GM18951 (cell line): ENCODE data around the gene TXLNB.

Experiments used
- POLR2A ChIP-seq: IDR thresholded peaks from 4 replicates; pipeline ENCODE4 v1.6.1; 2011; ENCODE audit warnings: mild to moderate bottlenecking; ENCODE audit not compliant: insufficient read length, insufficient read depth; ENCODE audit errors: extremely low read depth
- in situ Hi-C: fragments of 300-500 bp; cut with MboI; formaldehyde crosslinking; loops from one replicate; pipeline ENCODE4 v1.12.0; 2022; ENCODE audit warnings: low sequenced_read_pairs, mixed read lengths, inconsistent platforms; ENCODE audit not compliant: unreplicated experiment

The TXLNB gene

DNA sequence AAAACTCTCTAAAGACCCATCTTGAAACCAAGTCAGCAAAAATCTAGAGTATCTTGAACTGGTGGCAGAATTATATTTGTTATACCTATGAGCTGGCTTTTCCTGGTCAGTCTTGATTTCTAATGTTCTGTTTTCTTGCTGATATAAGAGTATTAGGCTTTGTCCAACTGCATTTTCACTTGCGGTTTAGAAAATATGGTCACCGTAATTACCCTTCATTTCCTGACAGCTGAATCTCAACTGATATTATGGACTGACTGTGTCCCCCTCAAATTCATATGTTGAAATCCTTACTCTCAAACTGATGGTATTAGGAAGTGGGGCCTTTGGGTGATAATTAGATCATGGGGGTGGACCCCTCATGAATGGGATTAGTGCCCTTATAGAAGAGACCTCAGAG, 72.1 kb downstream of the TXLNB start:
- in situ Hi-C loops, result loop anchor here (10.0 to 25.0 kb wide), 2 partner anchors 145 to 407 kb away; no protein-coding TSS in a partner anchor
- TF ChIP-seq POLR2A, result no peak

GRCh38 chr6:139219271-139219729, 72.5 kb downstream of the TXLNB start:
- TF ChIP-seq POLR2A, result peak; percentile 19
- in situ Hi-C loops, result loop anchor here (25.0 kb wide), 1 partner anchor 407 kb away; no protein-coding TSS in a partner anchor

- in situ Hi-C loops, result loop anchor here (25.0 kb wide), 1 partner anchor 400 kb away; no protein-coding TSS in a partner anchor
Observed at GRCh38 chr6:139212460-139212859, 79.3 kb downstream of the TXLNB start.

DNA sequence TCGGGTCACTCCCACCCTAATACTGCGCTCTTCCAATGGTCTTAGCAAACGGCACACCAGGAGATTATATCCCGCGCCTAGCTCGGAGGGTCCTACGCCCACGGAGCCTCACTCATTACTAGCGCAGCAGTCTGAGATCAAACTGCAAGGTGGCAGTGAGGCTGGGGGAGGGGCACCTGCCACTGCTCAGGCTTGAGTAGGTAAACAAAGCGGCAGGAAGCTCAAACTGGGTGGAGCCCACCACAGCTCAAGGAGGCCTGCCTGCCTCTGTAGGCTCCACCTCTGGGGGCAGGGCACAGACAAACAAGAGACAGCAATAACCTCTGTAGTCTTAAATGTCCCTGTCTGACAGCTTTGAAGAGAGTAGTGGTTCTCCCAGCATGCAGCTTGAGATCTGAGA, 81.0 kb downstream of the TXLNB start:
- in situ Hi-C loops, result loop anchor here (25.0 kb wide), 1 partner anchor 398 kb away; no protein-coding TSS in a partner anchor

DNA sequence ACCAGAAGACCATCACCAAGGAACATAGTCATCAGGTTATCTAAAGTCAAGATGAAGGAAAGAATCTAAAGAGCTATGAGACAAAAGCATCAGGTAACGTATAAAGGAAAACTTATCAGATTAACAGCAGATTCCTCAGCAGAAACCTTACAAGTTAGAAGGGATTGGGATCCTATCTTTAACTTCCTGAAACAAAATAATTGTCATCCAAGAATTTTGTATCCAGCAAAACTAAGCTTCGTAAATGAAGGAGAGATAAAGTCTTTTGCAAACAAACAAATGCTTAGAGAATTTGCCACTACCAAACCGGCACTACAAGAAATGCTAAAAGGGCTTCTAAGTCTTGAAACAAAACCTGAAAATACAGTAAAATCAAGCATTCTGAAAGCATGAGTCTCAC, 86.0 kb downstream of the TXLNB start:
- TF ChIP-seq POLR2A, result no peak
- in situ Hi-C loops, result loop anchor here (25.0 kb wide), 1 partner anchor 394 kb away; no protein-coding TSS in a partner anchor

DNA sequence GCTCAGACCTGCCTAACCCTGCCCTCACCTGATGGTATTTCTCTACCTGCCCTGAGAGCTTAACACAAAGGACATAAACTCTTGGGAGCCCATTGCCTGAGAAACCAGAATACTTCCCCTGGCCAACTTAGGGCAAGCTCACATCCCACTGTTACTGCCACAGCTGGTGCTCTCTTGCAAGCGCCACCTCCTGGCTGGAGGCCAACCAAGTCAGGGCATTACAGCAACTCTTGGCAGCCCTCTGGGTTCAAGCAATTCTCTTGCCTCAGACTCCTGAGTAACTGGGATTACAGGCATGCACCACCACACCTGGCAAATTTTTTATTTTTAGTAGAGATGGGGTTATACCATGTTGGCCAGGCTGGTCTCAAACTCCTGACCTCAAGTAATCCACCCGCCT, 86.8 kb downstream of the TXLNB start:
- in situ Hi-C loops, result loop anchor here (25.0 kb wide), 1 partner anchor 393 kb away; no protein-coding TSS in a partner anchor
- TF ChIP-seq POLR2A, result no peak

DNA sequence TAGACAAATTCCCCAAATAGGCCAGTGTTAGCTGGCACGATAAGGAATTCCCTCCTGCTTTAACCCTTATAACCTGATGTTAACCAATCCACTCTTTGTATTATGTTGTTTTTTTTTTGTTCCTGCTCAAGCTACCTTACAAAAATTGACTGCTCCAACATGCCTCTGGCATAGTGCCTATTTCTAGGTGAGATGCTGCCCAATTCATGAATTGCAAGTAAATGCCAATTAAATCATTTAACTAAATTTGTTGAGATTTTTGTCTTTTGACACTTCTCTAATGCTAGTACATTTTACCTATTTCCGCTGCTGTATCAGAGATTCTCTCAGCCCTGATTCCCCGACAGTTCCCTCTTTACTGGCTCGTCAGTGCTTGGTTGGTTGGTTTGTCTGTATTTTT, 90.4 kb downstream of the TXLNB start:
- in situ Hi-C loops, result loop anchor here (25.0 kb wide), 1 partner anchor 389 kb away; no protein-coding TSS in a partner anchor
- TF ChIP-seq POLR2A, result no peak

DNA sequence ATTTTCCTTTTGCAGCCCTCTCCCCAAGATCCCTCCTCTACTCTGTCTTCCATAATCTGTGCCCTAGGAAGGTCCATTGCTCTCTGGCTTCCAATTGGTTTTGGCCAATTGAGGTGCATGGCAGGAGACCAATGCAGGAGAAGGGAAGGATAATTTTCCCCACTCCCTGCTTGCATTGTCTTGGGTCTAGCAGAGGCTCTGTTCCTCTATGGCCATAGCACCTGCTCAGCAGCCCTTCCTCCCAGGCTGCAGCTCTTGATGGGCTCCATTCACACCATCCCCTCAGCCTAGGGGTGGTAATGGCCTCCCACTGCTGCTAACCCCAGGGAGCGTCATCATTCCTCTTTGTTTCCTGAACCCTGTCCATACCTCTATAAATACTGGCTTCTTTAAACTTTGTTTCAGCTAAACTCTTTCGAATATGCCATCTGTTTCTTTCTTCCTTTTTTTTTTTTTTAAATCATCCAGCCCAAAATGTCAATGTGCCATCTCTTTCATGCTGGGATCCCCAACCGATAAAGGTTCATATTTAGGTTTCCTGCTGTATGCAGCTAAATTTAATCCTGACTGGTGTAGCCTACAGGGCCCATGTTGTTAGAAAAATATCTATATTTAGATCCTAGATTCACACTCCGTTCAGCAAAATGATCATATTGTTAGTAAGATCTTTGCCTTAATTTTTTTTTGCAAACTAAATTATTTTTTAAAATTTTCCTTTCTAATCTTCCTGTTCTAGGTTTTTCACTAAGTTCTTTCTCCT, 93.1 kb downstream of the TXLNB start:
- in situ Hi-C loops, result no loop called here

DNA sequence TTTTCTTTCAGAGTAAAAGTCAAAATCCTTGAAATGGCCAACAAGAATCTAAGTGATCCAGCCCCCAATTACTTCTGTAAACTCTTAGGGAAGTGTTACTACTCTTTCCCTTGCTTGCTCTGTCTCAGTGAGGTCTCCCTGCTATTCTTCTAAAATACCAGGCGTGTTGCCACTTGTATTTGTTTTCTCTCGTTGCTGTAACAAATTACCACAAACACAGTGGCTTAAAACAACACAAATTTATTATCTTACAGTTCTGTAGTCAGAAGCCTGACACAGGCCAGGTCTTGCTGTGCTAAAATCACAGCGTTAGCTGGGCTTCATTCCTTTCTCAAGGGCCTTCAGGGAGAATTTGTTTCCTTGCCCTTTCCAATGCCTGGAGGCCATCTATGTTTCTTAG, 97.1 kb downstream of the TXLNB start:
- TF ChIP-seq POLR2A, result no peak

More for the DNA sequence above, 93.1 kb downstream of the TXLNB start:
- TF ChIP-seq POLR2A, result no peak

More for the DNA sequence above, 97.1 kb downstream of the TXLNB start:
- in situ Hi-C loops, result no loop called here
